KMS-11 (cell line): Measurements from ENCODE around the gene SYT10.

Source experiments
- H2AFZ ChIP-seq: fragments of 200-600 bp; sonication (generic); 2 replicates; pipeline ENCODE4 v1.6.1; 2016; ENCODE audit warnings: antibody characterized with exemption, mixed run types, low read depth
- H3K27ac ChIP-seq: fragments of 200-600 bp; sonication (generic); 2 replicates; pipeline ENCODE4 v1.6.1; 2016; ENCODE audit warnings: mild to moderate bottlenecking, mixed run types
- H3K27me3 ChIP-seq: fragments of 200-600 bp; sonication (generic); 2 replicates; pipeline ENCODE4 v1.6.1; 2017; ENCODE audit warnings: mild to moderate bottlenecking, low read depth, mixed run types, moderate library complexity; ENCODE audit not compliant: insufficient read depth
- H3K36me3 ChIP-seq: fragments of 200-600 bp; sonication (generic); 2 replicates; pipeline ENCODE4 v1.6.1; 2017; ENCODE audit warnings: mild to moderate bottlenecking, mixed run types; ENCODE audit not compliant: insufficient read depth
- H3K4me1 ChIP-seq: fragments of 200-600 bp; sonication (generic); 2 replicates; pipeline ENCODE4 v1.6.1; 2016; ENCODE audit warnings: mild to moderate bottlenecking, low read depth, mixed run types; ENCODE audit not compliant: poor library complexity, severe bottlenecking
- H3K4me2 ChIP-seq: fragments of 200-600 bp; sonication (generic); 2 replicates; pipeline ENCODE4 v1.7.0; 2016; ENCODE audit warnings: mild to moderate bottlenecking, mixed run types
- H3K4me3 ChIP-seq: fragments of 200-600 bp; sonication (generic); IDR thresholded peaks from 2 replicates; pipeline ENCODE4 v1.6.1; 2017; ENCODE audit warnings: low read depth, low read length, mixed read lengths; ENCODE audit not compliant: insufficient read depth
- H3K79me2 ChIP-seq: fragments of 200-600 bp; sonication (generic); 2 replicates; pipeline ENCODE4 v1.6.1; 2016; ENCODE audit warnings: low read depth, mixed run types; ENCODE audit not compliant: insufficient read depth
- H3K9ac ChIP-seq: fragments of 200-600 bp; sonication (generic); 2 replicates; pipeline ENCODE4 v1.6.1; 2016; ENCODE audit warnings: mild to moderate bottlenecking, mixed run types
- H4K20me1 ChIP-seq: fragments of 200-600 bp; sonication (generic); 2 replicates; pipeline ENCODE4 v1.6.1; 2016; ENCODE audit warnings: mild to moderate bottlenecking, mixed run types; ENCODE audit not compliant: insufficient read depth
- TF ChIP-seq, protein P1 (sequence below): fragments of 200-600 bp; sonication (generic); conservative IDR thresholded peaks from 2 replicates; pipeline ENCODE4 v1.6.1; 2017; ENCODE audit warnings: low read depth, mild to moderate bottlenecking, antibody characterized with exemption, low read length, moderate library complexity, mixed read lengths

Gene SYT10, protein sequence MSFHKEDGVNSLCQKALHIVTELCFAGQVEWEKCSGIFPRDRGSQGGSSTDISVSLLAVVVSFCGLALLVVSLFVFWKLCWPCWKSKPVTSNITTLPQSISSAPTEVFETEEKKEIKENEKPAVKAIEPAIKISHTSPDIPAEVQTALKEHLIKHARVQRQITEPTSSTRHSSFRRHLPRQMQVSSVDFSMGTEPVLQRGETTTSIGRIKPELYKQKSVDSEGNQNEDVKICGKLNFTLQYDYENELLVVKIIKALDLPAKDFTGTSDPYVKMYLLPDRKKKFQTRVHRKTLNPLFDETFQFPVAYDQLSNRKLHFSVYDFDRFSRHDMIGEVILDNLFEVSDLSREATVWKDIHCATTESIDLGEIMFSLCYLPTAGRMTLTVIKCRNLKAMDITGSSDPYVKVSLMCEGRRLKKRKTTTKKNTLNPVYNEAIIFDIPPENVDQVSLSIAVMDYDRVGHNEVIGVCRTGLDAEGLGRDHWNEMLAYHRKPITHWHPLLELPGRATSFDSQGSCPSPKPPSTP

DNA sequence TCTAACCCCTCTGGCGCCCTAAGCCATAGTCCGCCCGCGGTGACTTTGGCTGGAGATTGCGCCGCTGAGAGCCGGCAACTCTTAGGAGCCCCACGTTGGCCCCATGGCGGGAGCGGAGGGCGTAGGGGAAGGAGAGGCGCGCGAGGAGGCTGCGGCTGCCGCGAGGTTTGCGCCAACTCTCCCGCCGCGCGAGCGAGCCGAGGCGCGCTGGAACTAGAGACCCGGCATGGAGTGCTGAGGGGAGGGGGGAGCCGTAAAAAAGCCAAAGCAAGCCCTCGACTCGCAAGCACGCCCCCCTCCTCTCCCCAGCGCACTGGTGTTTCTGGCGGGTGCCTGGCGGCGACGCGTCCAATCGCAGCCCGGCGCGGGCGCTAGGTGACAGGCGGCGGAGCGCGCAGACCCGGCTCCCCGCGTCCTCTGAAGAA lies at the start of gene SYT10:
TSS of gene SYT10 (minus strand) at position 233 of the 425 bp plus-strand sequence. CDS start 297 bp downstream, outside the sequence.
- no peak within 1 kb of the TSS for H2AFZ ChIP-seq

DNA sequence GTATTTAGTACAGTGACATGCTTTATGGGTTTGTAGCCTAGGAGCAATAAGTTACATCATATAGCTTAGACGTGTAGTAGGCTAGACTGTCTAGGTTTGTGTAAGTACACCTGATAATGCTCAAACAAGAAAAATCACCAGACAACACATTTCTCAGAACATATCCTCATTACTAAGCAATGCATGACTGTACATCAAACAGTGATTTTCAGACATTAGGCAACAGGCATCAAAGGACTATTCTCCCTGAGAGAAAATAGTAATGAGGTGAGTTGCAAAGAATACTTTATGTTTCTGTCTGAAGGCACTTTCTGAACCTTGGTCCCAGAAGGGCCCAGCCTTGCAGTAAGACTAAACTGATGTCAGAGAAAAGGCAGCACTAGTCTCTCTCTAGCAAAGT lies 48.4 kb upstream of the SYT10 start:
- H3K36me3 ChIP-seq, result no peaks in the 10 kb centered on the region
- no peak overlapping the region for H3K27ac ChIP-seq
- no peaks in the 10 kb centered on the region for H3K27me3 ChIP-seq
- no peaks in the 10 kb centered on the region for H3K79me2 ChIP-seq
- H3K9ac ChIP-seq, result no peak overlapping the region
- TF ChIP-seq, protein P1, sequence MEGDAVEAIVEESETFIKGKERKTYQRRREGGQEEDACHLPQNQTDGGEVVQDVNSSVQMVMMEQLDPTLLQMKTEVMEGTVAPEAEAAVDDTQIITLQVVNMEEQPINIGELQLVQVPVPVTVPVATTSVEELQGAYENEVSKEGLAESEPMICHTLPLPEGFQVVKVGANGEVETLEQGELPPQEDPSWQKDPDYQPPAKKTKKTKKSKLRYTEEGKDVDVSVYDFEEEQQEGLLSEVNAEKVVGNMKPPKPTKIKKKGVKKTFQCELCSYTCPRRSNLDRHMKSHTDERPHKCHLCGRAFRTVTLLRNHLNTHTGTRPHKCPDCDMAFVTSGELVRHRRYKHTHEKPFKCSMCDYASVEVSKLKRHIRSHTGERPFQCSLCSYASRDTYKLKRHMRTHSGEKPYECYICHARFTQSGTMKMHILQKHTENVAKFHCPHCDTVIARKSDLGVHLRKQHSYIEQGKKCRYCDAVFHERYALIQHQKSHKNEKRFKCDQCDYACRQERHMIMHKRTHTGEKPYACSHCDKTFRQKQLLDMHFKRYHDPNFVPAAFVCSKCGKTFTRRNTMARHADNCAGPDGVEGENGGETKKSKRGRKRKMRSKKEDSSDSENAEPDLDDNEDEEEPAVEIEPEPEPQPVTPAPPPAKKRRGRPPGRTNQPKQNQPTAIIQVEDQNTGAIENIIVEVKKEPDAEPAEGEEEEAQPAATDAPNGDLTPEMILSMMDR, result no peak
- H4K20me1 ChIP-seq, result no peaks in the 10 kb centered on the region
- H3K4me2 ChIP-seq, result no peak overlapping the region
- H3K4me3 ChIP-seq, result no peak overlapping the region
- no peaks in the 10 kb centered on the region for H3K4me1 ChIP-seq
- no peak overlapping the region for H2AFZ ChIP-seq

More for the DNA sequence above, at the start of gene SYT10:
- Histone ChIP-seq H3K27ac (no peak within 1 kb of the TSS), H3K9ac (no peak within 1 kb of the TSS), H3K36me3 (no peaks in the 10 kb centered on the region), H3K27me3 (no peaks in the 10 kb centered on the region), H3K4me2 (no peak within 1 kb of the TSS), H3K4me1 (no peaks in the 10 kb centered on the region), H4K20me1 (no peaks in the 10 kb centered on the region), H3K4me3 (no peak within 1 kb of the TSS), H3K79me2 (no peaks in the 10 kb centered on the region)
- TF ChIP-seq, protein P1, result no peak

DNA sequence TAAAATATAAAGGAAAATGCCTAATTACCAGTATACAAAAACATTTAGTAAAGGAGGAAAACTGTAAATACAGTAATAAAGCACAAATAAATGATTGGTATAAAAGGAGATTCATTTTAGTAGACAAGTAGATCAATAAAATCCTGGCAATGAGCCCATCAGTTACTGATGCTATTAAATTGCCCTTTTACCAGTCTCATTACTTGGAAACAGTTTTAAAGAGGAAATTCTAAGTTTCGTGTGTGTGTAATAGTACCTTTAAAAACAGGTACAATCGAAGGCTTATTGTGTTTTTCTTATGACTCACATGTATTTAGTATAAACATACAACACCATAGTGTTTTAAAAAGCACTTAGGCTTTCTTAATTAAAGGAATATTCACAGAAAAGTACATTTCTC lies 46.4 kb upstream of the SYT10 start:
- Histone ChIP-seq H3K27ac (no peak overlapping the region), H4K20me1 (no peaks in the 10 kb centered on the region), H3K4me1 (no peaks in the 10 kb centered on the region), H2AFZ (no peak overlapping the region), H3K9ac (no peak overlapping the region), H3K36me3 (no peaks in the 10 kb centered on the region), H3K4me3 (no peak overlapping the region), H3K4me2 (no peak overlapping the region), H3K27me3 (no peaks in the 10 kb centered on the region), H3K79me2 (no peaks in the 10 kb centered on the region)
- TF ChIP-seq, protein P1, result no peak

DNA sequence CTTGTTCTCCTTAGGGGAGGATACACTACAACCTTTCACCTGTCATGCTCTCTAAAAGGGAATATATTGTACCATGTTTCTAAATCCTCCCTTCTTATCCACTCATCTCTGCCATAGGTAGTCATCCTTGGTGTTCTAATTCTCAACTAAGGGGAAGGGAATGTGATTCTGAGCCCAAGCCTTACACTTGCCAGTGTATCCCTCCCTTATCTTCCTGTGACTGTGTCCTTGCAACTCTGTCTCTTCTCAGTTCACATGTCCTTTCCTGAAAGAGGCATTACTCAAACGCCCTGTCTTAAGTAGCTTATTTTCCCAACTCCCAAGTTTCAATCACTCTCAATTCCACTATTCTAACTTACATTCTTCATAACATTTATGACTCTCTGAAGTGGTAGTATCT lies 44.5 kb upstream of the SYT10 start:
- Histone ChIP-seq H3K27ac (no peak overlapping the region), H3K36me3 (no peaks in the 10 kb centered on the region), H2AFZ (no peak overlapping the region)

More for the DNA sequence above, 44.5 kb upstream of the SYT10 start:
- no peaks in the 10 kb centered on the region for H4K20me1 ChIP-seq
- no peaks in the 10 kb centered on the region for H3K27me3 ChIP-seq
- H3K79me2 ChIP-seq, result no peaks in the 10 kb centered on the region
- no peak overlapping the region for H3K4me2 ChIP-seq
- H3K9ac ChIP-seq, result no peak overlapping the region
- no peaks in the 10 kb centered on the region for H3K4me1 ChIP-seq
- TF ChIP-seq, protein P1, result no peak
- no peak overlapping the region for H3K4me3 ChIP-seq
